ENCODE measurements around the gene CBFB. TPM values are rescaled to one million over a fixed set of nuclear protein-coding genes. Genes with fewer than 3 reads are reported as not detected.
A peak's percentile ranks its signal among the peaks of the same experiment; 100 is the strongest.

The CBFB gene
- total RNA-seq, 1 donor from 2014 or later: 22.0 TPM

GRCh38 chr16:67146523-67147357 is 117.8 kb downstream of the CBFB start:
- no peak for DNase-seq (ENCODE audit: missing footprints)
- intact Hi-C loops (cut with DNase I): no loop called here
- no peak for ATAC-seq

- ATAC-seq: no peak
- peak; percentile 57 for DNase-seq (ENCODE audit: missing footprints)
- intact Hi-C loops (cut with DNase I): no loop called here
These were observed 118.6 kb downstream of the CBFB start for GRCh38 chr16:67147437-67148140.

- ATAC-seq (no peak), DNase-seq (ENCODE audit: missing footprints) (no peak)
- intact Hi-C loops (cut with DNase I): no loop called here
These were observed 119.3 kb downstream of the CBFB start for GRCh38 chr16:67148221-67148620.

- ATAC-seq (no peak), DNase-seq (ENCODE audit: missing footprints) (no peak)
- intact Hi-C loops (cut with DNase I): no loop called here
These were observed 119.8 kb downstream of the CBFB start for GRCh38 chr16:67148656-67149275.

- peak; percentile 56 for DNase-seq (ENCODE audit: missing footprints)
- intact Hi-C loops (cut with DNase I): no loop called here
- no peak for ATAC-seq
These were observed 120.5 kb downstream of the CBFB start for GRCh38 chr16:67149276-67150046.

GRCh38 chr16:67150047-67150832 is 121.3 kb downstream of the CBFB start:
- DNase-seq (ENCODE audit: missing footprints) (peak; percentile 75), ATAC-seq (peak; percentile 64)
- intact Hi-C loops (cut with DNase I): no loop called here

Other genes with a start within 250 kb of the CBFB start
- gene TERB1, start 227.6 kb upstream of the CBFB start, total RNA-seq: not detected
- gene NAE1, start 198.2 kb upstream of the CBFB start, total RNA-seq: 32.4 TPM
- gene CA7, start 184.7 kb upstream of the CBFB start, total RNA-seq: not detected
- gene PDP2, start 148.6 kb upstream of the CBFB start, total RNA-seq: 3.1 TPM
- gene CDH16, start 110.3 kb upstream of the CBFB start, total RNA-seq: 0.16 TPM
- 84.3 TPM for gene RRAD, start 103.6 kb upstream of the CBFB start, total RNA-seq
- 127 TPM for gene CIAO2B, start 94.7 kb upstream of the CBFB start, total RNA-seq
- 126 TPM for gene CES2, start 93.6 kb upstream of the CBFB start, total RNA-seq
- 0.78 TPM for gene CES3, start 67.9 kb upstream of the CBFB start, total RNA-seq
- gene CES4A, start 40.6 kb upstream of the CBFB start, total RNA-seq: 4.6 TPM
- 10.8 TPM for gene PHAF1, start 80.8 kb downstream of the CBFB start, total RNA-seq
- 9.3 TPM for gene B3GNT9, start 121.8 kb downstream of the CBFB start, total RNA-seq
- 8.2 TPM for gene TRADD, start 130.8 kb downstream of the CBFB start, total RNA-seq
- 10.8 TPM for gene FBXL8, start 130.8 kb downstream of the CBFB start, total RNA-seq
- 49.9 TPM for gene HSF4, start 135.6 kb downstream of the CBFB start, total RNA-seq
- 109 TPM for gene NOL3, start 141.4 kb downstream of the CBFB start, total RNA-seq
- 9.8 TPM for gene MATCAP1, start 154.8 kb downstream of the CBFB start, total RNA-seq
- 4.1 TPM for gene EXOC3L1, start 161.0 kb downstream of the CBFB start, total RNA-seq
- 36.9 TPM for gene E2F4, start 163.0 kb downstream of the CBFB start, total RNA-seq
- 0.89 TPM for gene ELMO3, start 170.0 kb downstream of the CBFB start, total RNA-seq
- gene TMEM208, start 198.0 kb downstream of the CBFB start, total RNA-seq: 12.5 TPM
- gene FHOD1, start 218.3 kb downstream of the CBFB start, total RNA-seq: 15.3 TPM
- 0.84 TPM for gene SLC9A5, start 219.8 kb downstream of the CBFB start, total RNA-seq